Measurements from ENCODE around the gene GABRA4.

- TF ChIP-seq CTCF (IDR thresholded peaks at IDR 0.05): no peak
- TF ChIP-seq POLR2A (IDR thresholded peaks at IDR 0.05): no peak
Observed at GRCh38 chr4:46878641-46879040, 114.7 kb downstream of the GABRA4 start.

Measured in upper lobe of left lung (tissue), 4 donors.